GM21447 (cell line): ENCODE data around the gene TRIM40.
"Not testable (repeated sequence)": the region's sequence is repeated elsewhere in the genome, so short reads cannot be mapped to it uniquely, and the experiment has no call there.

Experiments used
- ATAC-seq: cut with Tn5 transposase; IDR thresholded peaks from one replicate; pipeline ENCODE4 v1.9.1; 2021; ENCODE audit not compliant: unreplicated experiment

TRIM40 gene

GRCh38 chr6:30162265-30163089 lies 26.5 kb downstream of the TRIM40 start:
- no peak for ATAC-seq

GRCh38 chr6:30163090-30163917 lies 27.4 kb downstream of the TRIM40 start, which contains the start of gene TRIM15:
TRIM15 (plus strand) TSS chr6:30163546; CDS start chr6:30163685, 139 bp downstream.
- no peak for ATAC-seq

- ATAC-seq: no peak
Measured at GRCh38 chr6:30163918-30164654, 28.1 kb downstream of the TRIM40 start.

GRCh38 chr6:30164714-30165113 lies 28.8 kb downstream of the TRIM40 start:
- ATAC-seq: no peak

- not testable (repeated sequence) for ATAC-seq
Measured at GRCh38 chr6:30165238-30165637, 29.3 kb downstream of the TRIM40 start.

GRCh38 chr6:30167101-30167500 lies 31.2 kb downstream of the TRIM40 start:
- ATAC-seq: no peak

- ATAC-seq: no peak
Measured at GRCh38 chr6:30168741-30169140, 32.8 kb downstream of the TRIM40 start.

GRCh38 chr6:30169658-30170614 lies 34.0 kb downstream of the TRIM40 start:
- ATAC-seq: no peak

- ATAC-seq: no peak
Measured at GRCh38 chr6:30171677-30172471, 35.9 kb downstream of the TRIM40 start.

GRCh38 chr6:30172681-30173080 lies 36.7 kb downstream of the TRIM40 start:
- no peak for ATAC-seq

GRCh38 chr6:30175765-30176164 lies 39.8 kb downstream of the TRIM40 start:
- no peak for ATAC-seq

GRCh38 chr6:30178837-30179236 lies 42.9 kb downstream of the TRIM40 start:
- ATAC-seq: no peak

- ATAC-seq: no peak
Measured at GRCh38 chr6:30180145-30180544, 44.2 kb downstream of the TRIM40 start.

- no peak for ATAC-seq
Measured at GRCh38 chr6:30184417-30185031, 48.6 kb downstream of the TRIM40 start.

GRCh38 chr6:30185846-30186484 lies 50.0 kb downstream of the TRIM40 start:
- no peak for ATAC-seq

GRCh38 chr6:30188541-30188940 lies 52.6 kb downstream of the TRIM40 start:
- no peak for ATAC-seq

- ATAC-seq: no peak
Measured at GRCh38 chr6:30192076-30192475, 56.1 kb downstream of the TRIM40 start.
